HG03095 (cell line): ENCODE data around the gene CIB4.

Experiments
- ATAC-seq: cut with Tn5 transposase; IDR thresholded peaks from one replicate; pipeline ENCODE4 v1.9.1; 2021; ENCODE audit warnings: moderate library complexity; ENCODE audit not compliant: unreplicated experiment

The CIB4 gene

DNA sequence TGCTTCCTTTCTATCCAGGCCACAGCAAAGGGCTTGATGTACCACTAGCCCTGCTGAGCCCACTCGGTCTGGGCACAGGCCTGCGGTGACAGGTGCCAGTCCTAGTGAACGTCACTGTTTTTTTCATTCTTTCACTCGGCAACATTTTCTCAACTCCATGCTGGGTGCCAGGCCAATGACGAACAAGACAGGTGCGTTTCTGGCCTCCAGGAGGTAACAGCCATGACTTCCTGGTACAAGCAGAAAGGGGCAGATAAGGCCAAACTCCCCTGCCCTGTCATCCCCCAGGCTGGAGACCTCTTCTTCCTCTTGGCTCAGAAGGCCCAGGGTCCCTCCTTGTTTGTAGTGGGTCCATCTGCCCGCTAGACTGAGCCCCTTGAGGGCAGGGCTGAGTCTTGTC, 107.5 kb downstream of the CIB4 start:
- no peak for ATAC-seq

- ATAC-seq, result no peak
Measured at GRCh38 chr2:26532301-26533250, 108.6 kb downstream of the CIB4 start.
